ENCODE results near the gene HIGD1B.

HIGD1B gene

DNA sequence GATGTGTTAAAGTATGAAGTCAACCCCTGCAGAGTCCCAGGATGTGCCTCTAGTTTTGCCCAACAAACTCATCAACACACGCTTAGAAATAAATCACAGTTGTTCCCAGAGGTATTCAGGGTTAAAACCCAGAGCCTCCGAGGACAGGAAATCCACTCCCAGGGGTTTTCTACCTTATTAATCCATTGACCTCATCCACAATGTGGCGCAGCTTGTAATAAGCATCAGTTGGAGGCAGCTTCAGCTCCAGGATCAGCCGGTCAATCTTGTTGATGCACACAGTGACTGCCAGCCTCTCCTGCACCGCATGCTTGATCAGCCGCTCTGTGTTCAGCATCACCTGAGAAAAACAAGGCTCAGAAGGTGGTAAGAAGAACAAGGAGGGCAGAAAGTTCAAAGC is 28.1 kb downstream of the HIGD1B start:
- TF ChIP-seq SIN3A (IDR thresholded peaks at IDR 0.05; ENCODE audit: borderline replicate concordance, insufficient read depth, low read length) (no peak), TAF1 (IDR thresholded peaks at IDR 0.05; ENCODE audit: borderline replicate concordance, insufficient read depth, low read length) (no peak), POLR2AphosphoS5 (IDR thresholded peaks at IDR 0.05; ENCODE audit: low read depth, low read length) (no peak), FOXP2 (optimal IDR thresholded peaks at IDR 0.05; ENCODE audit: borderline replicate concordance, extremely low read depth, extremely low read length, insufficient read depth) (no peak)
- TF ChIP-seq, protein P1, sequence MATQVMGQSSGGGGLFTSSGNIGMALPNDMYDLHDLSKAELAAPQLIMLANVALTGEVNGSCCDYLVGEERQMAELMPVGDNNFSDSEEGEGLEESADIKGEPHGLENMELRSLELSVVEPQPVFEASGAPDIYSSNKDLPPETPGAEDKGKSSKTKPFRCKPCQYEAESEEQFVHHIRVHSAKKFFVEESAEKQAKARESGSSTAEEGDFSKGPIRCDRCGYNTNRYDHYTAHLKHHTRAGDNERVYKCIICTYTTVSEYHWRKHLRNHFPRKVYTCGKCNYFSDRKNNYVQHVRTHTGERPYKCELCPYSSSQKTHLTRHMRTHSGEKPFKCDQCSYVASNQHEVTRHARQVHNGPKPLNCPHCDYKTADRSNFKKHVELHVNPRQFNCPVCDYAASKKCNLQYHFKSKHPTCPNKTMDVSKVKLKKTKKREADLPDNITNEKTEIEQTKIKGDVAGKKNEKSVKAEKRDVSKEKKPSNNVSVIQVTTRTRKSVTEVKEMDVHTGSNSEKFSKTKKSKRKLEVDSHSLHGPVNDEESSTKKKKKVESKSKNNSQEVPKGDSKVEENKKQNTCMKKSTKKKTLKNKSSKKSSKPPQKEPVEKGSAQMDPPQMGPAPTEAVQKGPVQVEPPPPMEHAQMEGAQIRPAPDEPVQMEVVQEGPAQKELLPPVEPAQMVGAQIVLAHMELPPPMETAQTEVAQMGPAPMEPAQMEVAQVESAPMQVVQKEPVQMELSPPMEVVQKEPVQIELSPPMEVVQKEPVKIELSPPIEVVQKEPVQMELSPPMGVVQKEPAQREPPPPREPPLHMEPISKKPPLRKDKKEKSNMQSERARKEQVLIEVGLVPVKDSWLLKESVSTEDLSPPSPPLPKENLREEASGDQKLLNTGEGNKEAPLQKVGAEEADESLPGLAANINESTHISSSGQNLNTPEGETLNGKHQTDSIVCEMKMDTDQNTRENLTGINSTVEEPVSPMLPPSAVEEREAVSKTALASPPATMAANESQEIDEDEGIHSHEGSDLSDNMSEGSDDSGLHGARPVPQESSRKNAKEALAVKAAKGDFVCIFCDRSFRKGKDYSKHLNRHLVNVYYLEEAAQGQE (IDR thresholded peaks at IDR 0.05; ENCODE audit: insufficient read depth in 1 of 2, low read depth in 2 of 2, low read length in 2 of 2): no peak

DNA sequence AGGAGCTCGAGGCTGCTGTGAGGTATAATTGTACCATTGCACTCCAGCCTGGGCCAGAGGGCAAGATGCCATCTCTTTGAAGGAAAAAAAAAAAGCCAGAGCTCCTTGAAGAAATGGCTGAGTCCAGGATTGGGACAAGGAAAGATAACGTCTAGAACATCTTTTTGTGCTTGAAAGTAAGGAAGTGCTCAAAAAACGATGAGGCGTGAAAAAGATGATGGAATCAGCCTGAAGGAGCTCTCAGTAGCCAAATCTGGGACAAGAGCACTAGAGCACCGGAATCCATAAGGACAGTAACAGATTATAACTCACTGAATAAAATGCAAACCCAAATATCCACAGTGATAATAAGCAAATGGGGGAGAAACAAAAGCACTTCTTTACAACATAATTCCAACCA is 29.4 kb downstream of the HIGD1B start:
- TF ChIP-seq SIN3A (IDR thresholded peaks at IDR 0.05; ENCODE audit: borderline replicate concordance, insufficient read depth, low read length) (no peak), POLR2AphosphoS5 (IDR thresholded peaks at IDR 0.05; ENCODE audit: low read depth, low read length) (no peak), FOXP2 (optimal IDR thresholded peaks at IDR 0.05; ENCODE audit: borderline replicate concordance, extremely low read depth, extremely low read length, insufficient read depth) (no peak), TAF1 (IDR thresholded peaks at IDR 0.05; ENCODE audit: borderline replicate concordance, insufficient read depth, low read length) (no peak)
- TF ChIP-seq, protein P1 (IDR thresholded peaks at IDR 0.05; ENCODE audit: insufficient read depth in 1 of 2, low read depth in 2 of 2, low read length in 2 of 2): no peak

DNA sequence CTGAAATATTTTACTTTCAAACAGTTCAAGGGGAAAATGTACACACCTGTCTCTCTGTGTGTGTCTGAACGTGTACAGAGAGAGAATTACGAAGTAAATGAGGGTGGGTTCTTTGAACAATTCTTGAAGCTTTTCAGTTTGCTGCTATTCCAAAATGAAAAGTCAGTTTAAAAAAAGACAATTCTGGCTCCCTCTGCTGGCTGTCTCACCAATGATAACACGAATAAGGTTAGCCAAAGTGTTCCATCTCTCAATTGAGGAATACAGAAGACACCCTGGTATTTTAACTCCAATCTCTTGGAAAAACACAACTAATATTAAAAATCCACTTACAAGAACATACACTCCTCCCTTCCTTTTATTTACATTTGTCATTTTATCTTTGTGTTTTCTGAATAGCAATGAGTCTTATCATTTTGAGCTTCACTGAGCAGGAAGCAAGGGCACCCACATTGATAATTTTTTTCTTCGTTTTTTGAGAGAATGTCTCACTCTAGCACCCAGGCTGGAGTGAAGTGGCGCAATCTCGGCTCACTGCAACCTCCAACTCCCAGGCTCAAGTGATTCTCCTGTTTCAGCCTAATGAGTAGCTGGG is 31.0 kb downstream of the HIGD1B start:
- TF ChIP-seq SIN3A (IDR thresholded peaks at IDR 0.05; ENCODE audit: borderline replicate concordance, insufficient read depth, low read length): no peak
- TF ChIP-seq, protein P1 (IDR thresholded peaks at IDR 0.05; ENCODE audit: insufficient read depth in 1 of 2, low read depth in 2 of 2, low read length in 2 of 2): no peak
- TF ChIP-seq POLR2AphosphoS5 (IDR thresholded peaks at IDR 0.05; ENCODE audit: low read depth, low read length): no peak
- TF ChIP-seq TAF1 (IDR thresholded peaks at IDR 0.05; ENCODE audit: borderline replicate concordance, insufficient read depth, low read length): no peak
- TF ChIP-seq FOXP2 (optimal IDR thresholded peaks at IDR 0.05; ENCODE audit: borderline replicate concordance, extremely low read depth, extremely low read length, insufficient read depth): no peak

DNA sequence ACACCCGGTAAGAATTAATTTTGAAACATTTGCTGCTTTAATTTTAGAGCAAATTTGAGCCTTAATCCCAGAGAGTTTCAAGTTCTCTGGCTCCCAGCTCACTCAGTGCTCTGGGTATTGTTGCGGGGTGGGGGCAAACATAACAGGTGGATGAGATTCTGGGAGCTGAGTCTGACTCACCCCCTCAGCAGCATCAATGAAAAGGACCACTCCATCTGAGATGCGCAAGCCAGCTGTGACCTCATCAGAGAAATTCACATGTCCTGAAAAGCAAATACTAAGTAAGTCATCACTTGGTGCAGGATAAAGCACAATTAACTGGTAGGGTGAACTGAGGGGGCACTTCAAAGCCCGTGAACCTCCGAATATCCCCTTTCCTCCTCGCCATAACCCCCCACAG is 31.7 kb downstream of the HIGD1B start:
- TF ChIP-seq SIN3A (IDR thresholded peaks at IDR 0.05; ENCODE audit: borderline replicate concordance, insufficient read depth, low read length): no peak
- no peak for TF ChIP-seq POLR2AphosphoS5 (IDR thresholded peaks at IDR 0.05; ENCODE audit: low read depth, low read length)
- TF ChIP-seq FOXP2 (optimal IDR thresholded peaks at IDR 0.05; ENCODE audit: borderline replicate concordance, extremely low read depth, extremely low read length, insufficient read depth): no peak
- TF ChIP-seq, protein P1 (IDR thresholded peaks at IDR 0.05; ENCODE audit: insufficient read depth in 1 of 2, low read depth in 2 of 2, low read length in 2 of 2): no peak
- no peak for TF ChIP-seq TAF1 (IDR thresholded peaks at IDR 0.05; ENCODE audit: borderline replicate concordance, insufficient read depth, low read length)
